ENCODE results near the gene GTF3A. TPM values are rescaled to one million over a fixed set of nuclear protein-coding genes. Genes with fewer than 3 reads are reported as not detected.

The GTF3A gene
- total RNA-seq, 4 donors from 2014 or later: 82.5 to 93.1 (median 89.2) TPM

- 98% methylated on average over 2 of the region's 2 CpGs for WGBS
- Histone ChIP-seq H3K27ac (no peak overlapping the region), H3K9me3 (no peaks in the 10 kb centered on the region), H3K4me1 (peaks cover 8% of the 10 kb centered on the region), H3K27me3 (no peaks in the 10 kb centered on the region), H3K36me3 (peaks cover 62% of the 10 kb centered on the region), H3K4me3 (no peak overlapping the region)
- no peak for DNase-seq (ENCODE audit: low spot score in 2 of 2)
- TF ChIP-seq EP300 (IDR thresholded peaks at IDR 0.05): no peak
- no peak for TF ChIP-seq POLR2AphosphoS5 (IDR thresholded peaks at IDR 0.05)
- no peak for TF ChIP-seq CTCF (IDR thresholded peaks at IDR 0.05)
- TF ChIP-seq POLR2A (IDR thresholded peaks at IDR 0.05): no peak
Observed at GRCh38 chr13:27437126-27437525, 12.7 kb downstream of the GTF3A start.

- H3K9me3 ChIP-seq: no peaks in the 10 kb centered on the region
- H3K4me3 ChIP-seq: no peak overlapping the region
- no peak for DNase-seq (ENCODE audit: low spot score in 2 of 2)
- peaks cover 21% of the 10 kb centered on the region for H3K4me1 ChIP-seq
- H3K36me3 ChIP-seq: peaks cover 29% of the 10 kb centered on the region
- no peak overlapping the region for H3K27ac ChIP-seq
- WGBS: 80% methylated on average over 1 of the region's 1 CpG
- no peak for TF ChIP-seq POLR2AphosphoS5 (IDR thresholded peaks at IDR 0.05)
- TF ChIP-seq CTCF (IDR thresholded peaks at IDR 0.05): no peak
- TF ChIP-seq EP300 (IDR thresholded peaks at IDR 0.05): no peak
- no peak for TF ChIP-seq POLR2A (IDR thresholded peaks at IDR 0.05)
- no peaks in the 10 kb centered on the region for H3K27me3 ChIP-seq
Observed at GRCh38 chr13:27440408-27440807, 16.0 kb downstream of the GTF3A start.

GRCh38 chr13:27442071-27442647 lies 17.7 kb downstream of the GTF3A start:
- peaks cover 22% of the 10 kb centered on the region for H3K36me3 ChIP-seq
- 62% methylated on average over 15 of the region's 15 CpGs for WGBS
- H3K27ac ChIP-seq: peak overlapping the region; percentile 53
- H3K4me3 ChIP-seq: no peak overlapping the region
- DNase-seq (ENCODE audit: low spot score in 2 of 2): no peak
- H3K27me3 ChIP-seq: no peaks in the 10 kb centered on the region
- TF ChIP-seq POLR2AphosphoS5 (IDR thresholded peaks at IDR 0.05): no peak
- no peak for TF ChIP-seq CTCF (IDR thresholded peaks at IDR 0.05)
- H3K4me1 ChIP-seq: peaks cover 21% of the 10 kb centered on the region
- no peaks in the 10 kb centered on the region for H3K9me3 ChIP-seq

- H3K9me3 ChIP-seq: no peaks in the 10 kb centered on the region
Observed at GRCh38 chr13:27442797-27443196, 18.4 kb downstream of the GTF3A start.

More at GRCh38 chr13:27442797-27443196, 18.4 kb downstream of the GTF3A start:
- no peak for TF ChIP-seq EP300 (IDR thresholded peaks at IDR 0.05)
- TF ChIP-seq POLR2AphosphoS5 (IDR thresholded peaks at IDR 0.05): no peak
- no peak for TF ChIP-seq CTCF (IDR thresholded peaks at IDR 0.05)
- TF ChIP-seq POLR2A (IDR thresholded peaks at IDR 0.05): no peak
- 90% methylated on average over 7 of the region's 7 CpGs for WGBS
- H3K4me1 ChIP-seq: peaks cover 25% of the 10 kb centered on the region
- no peak overlapping the region for H3K4me3 ChIP-seq
- DNase-seq (ENCODE audit: low spot score in 2 of 2): no peak
- peaks cover 22% of the 10 kb centered on the region for H3K36me3 ChIP-seq
- peak overlapping the region; percentile 53 for H3K27ac ChIP-seq
- H3K27me3 ChIP-seq: no peaks in the 10 kb centered on the region
